Stomach smooth muscle (tissue), 2 donors: ENCODE data around the gene MN1.

ENCODE experiments used
- H3K27ac ChIP-seq: one replicate; pipeline ENCODE4 v1.7.0; 2013; ENCODE audit warnings: mild to moderate bottlenecking, low read length, inconsistent platforms
- H3K27me3 ChIP-seq, 2 donors: one replicate each; pipeline ENCODE4 v1.7.0; 2013; ENCODE audit warnings: low read length in 2 of 2; ENCODE audit not compliant: insufficient read depth in 2 of 2, control insufficient read depth in 1 of 2
- H3K36me3 ChIP-seq, 2 donors: one replicate each; pipeline ENCODE4 v1.7.0; 2013; ENCODE audit warnings: low read length in 2 of 2; ENCODE audit not compliant: control insufficient read depth in 2 of 2, insufficient read depth in 2 of 2
- H3K4me1 ChIP-seq: one replicate; pipeline ENCODE4 v1.7.0; 2013; ENCODE audit warnings: low read length; ENCODE audit not compliant: control insufficient read depth, insufficient read depth
- H3K4me3 ChIP-seq, 2 donors: one replicate each; pipeline ENCODE4 v1.7.0; 2013; ENCODE audit warnings: low read length in 2 of 2
- H3K9ac ChIP-seq, 2 donors: one replicate each; pipeline ENCODE4 v1.7.0; 2013; ENCODE audit warnings: low read length in 2 of 2, mild to moderate bottlenecking in 1 of 2
- H3K9me3 ChIP-seq, 2 donors: one replicate each; pipeline ENCODE4 v1.7.0; 2013; ENCODE audit warnings: low read length in 2 of 2; ENCODE audit not compliant: control insufficient read depth in 2 of 2
- donor health status: healthy.
- donor health status: Pancreatic carcinoma.

The MN1 gene

GRCh38 chr22:27755521-27756211 lies 45.9 kb downstream of the MN1 start:
- peaks cover 0 to 2% of the 10 kb centered on the region in 2 donors for H3K36me3 ChIP-seq
- H3K4me3 ChIP-seq = no peak overlapping the region
- no peak overlapping the region for H3K27ac ChIP-seq
- H3K27me3 ChIP-seq = no peaks in the 10 kb centered on the region
- peaks cover 32% of the 10 kb centered on the region for H3K4me1 ChIP-seq
- no peaks in the 10 kb centered on the region for H3K9me3 ChIP-seq
- H3K9ac ChIP-seq = no peak overlapping the region

DNA sequence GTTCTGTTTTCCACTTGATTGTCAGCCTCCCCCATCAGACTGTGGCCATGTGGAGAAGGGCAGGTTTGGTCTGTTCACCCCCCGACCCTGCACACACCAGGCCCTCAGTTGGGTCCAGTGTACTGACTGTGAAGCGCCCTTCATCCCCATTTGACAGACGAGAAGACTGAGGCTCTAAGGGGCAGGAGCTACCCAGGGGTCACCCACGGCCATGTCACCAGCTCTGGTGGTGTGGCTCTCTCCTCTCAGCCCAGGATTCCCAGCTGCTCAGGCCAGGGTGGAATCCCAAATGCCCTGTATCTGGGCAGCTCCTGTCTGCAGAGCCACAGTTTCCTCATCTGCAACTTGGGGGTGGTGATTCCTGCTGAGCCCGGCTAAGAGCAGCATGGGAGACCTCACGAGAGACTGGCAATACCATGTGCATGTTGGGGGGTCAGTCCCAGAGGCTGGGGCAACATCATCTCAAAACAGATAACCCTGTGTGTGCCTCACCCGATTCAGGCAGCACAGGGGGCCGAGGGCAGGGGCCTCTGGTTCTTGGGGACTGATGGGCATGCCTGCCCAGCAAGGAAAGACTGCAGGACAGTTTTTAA lies 46.6 kb downstream of the MN1 start:
- no peak overlapping the region for H3K4me3 ChIP-seq
- no peaks in the 10 kb centered on the region for H3K9me3 ChIP-seq
- H3K4me1 ChIP-seq = peaks cover 39% of the 10 kb centered on the region
- H3K9ac ChIP-seq = no peak overlapping the region
- no peaks in the 10 kb centered on the region for H3K27me3 ChIP-seq
- no peaks in the 10 kb centered on the region for H3K36me3 ChIP-seq
- no peak overlapping the region for H3K27ac ChIP-seq

GRCh38 chr22:27754247-27754887 lies 47.2 kb downstream of the MN1 start:
- Histone ChIP-seq H3K27me3 (no peaks in the 10 kb centered on the region), H3K9ac (no peak overlapping the region), H3K27ac (peak overlapping the region; percentile 37), H3K36me3 (no peaks in the 10 kb centered on the region), H3K4me1 (peaks cover 45% of the 10 kb centered on the region), H3K9me3 (no peaks in the 10 kb centered on the region), H3K4me3 (no peak overlapping the region)

- Histone ChIP-seq H3K4me3 (no peak overlapping the region), H3K27ac (peak overlapping the region; percentile 37), H3K27me3 (no peaks in the 10 kb centered on the region), H3K4me1 (peaks cover 53% of the 10 kb centered on the region), H3K9me3 (no peaks in the 10 kb centered on the region), H3K9ac (no peak overlapping the region), H3K36me3 (no peaks in the 10 kb centered on the region)
These were observed 48.8 kb downstream of the MN1 start for GRCh38 chr22:27752771-27753170.

DNA sequence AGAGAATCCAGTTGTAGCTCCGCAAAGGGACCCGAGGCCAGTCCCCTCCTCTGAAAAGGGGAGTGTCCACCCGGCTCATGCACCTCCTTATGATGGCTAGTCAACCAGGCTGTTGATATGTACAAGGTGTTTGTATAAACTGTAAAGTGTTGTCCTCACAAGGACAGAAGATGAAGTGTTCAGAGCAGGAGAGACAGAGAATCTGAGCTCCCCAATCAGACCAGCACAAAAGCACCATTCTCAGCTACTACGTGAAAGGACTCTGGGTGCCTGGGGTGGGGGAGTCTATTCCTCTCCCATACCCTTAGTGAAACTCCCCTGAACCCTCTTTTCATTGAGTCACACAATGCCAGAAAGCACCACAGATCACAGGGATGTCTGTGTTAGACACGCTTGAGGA lies 49.4 kb downstream of the MN1 start:
- peaks cover 53% of the 10 kb centered on the region for H3K4me1 ChIP-seq
- H3K9ac ChIP-seq = no peak overlapping the region
- no peaks in the 10 kb centered on the region for H3K9me3 ChIP-seq
- no peaks in the 10 kb centered on the region for H3K36me3 ChIP-seq
- no peaks in the 10 kb centered on the region for H3K27me3 ChIP-seq
- no peak overlapping the region for H3K27ac ChIP-seq
- no peak overlapping the region for H3K4me3 ChIP-seq

GRCh38 chr22:27751277-27752070 lies 50.1 kb downstream of the MN1 start:
- H3K9ac ChIP-seq = no peak overlapping the region
- H3K36me3 ChIP-seq = no peaks in the 10 kb centered on the region
- H3K9me3 ChIP-seq = no peaks in the 10 kb centered on the region
- no peaks in the 10 kb centered on the region for H3K27me3 ChIP-seq
- H3K4me1 ChIP-seq = peaks cover 53% of the 10 kb centered on the region
- peak overlapping the region; percentile 67 for H3K27ac ChIP-seq
- no peak overlapping the region for H3K4me3 ChIP-seq

- Histone ChIP-seq H3K4me3 (no peak overlapping the region), H3K27me3 (no peaks in the 10 kb centered on the region), H3K9me3 (no peaks in the 10 kb centered on the region), H3K36me3 (no peaks in the 10 kb centered on the region), H3K27ac (peak overlapping the region; percentile 67), H3K4me1 (peaks cover 53% of the 10 kb centered on the region), H3K9ac (peak overlapping the region in 1 of 2 donors; percentile 24)
These were observed 50.8 kb downstream of the MN1 start for GRCh38 chr22:27750584-27751265.

DNA sequence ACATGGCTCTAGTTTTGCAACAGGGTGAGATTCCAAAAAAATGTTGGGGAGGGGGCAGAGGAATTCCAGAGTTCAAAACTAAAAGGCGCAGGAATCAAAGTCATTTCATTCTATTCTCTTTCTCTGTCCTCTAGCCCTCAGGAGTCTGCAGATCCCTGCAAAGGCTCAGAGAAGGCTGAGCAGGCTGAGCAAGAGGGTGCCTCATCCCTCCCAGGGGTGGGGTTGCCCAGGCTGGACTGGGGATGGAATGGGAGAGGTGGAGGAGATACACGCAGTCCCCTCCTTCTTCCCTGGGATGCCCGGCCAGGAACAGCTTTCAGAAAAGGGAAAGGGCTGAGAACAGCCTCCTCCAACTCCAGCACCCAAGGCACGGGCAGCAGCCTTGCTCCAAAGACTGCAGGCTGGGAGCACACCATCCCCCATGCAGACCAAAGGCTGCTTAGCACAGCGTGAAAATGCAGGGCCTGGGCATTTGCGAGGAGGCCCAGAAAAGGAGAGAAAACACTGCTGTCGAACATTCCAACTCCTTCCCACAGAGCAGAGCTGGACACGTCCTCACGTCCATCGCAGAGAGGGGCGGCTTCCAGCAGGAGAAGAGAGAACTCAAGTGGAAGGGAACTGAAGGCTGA lies 51.8 kb downstream of the MN1 start:
- peak overlapping the region; percentile 67 for H3K27ac ChIP-seq
- peak overlapping the region in 1 of 2 donors; percentile 47 for H3K9ac ChIP-seq
- H3K4me1 ChIP-seq = peaks cover 52% of the 10 kb centered on the region
- peak overlapping the region in 1 of 2 donors; percentile 35 for H3K4me3 ChIP-seq
- no peaks in the 10 kb centered on the region for H3K27me3 ChIP-seq
- no peaks in the 10 kb centered on the region for H3K36me3 ChIP-seq
- H3K9me3 ChIP-seq = no peaks in the 10 kb centered on the region

DNA sequence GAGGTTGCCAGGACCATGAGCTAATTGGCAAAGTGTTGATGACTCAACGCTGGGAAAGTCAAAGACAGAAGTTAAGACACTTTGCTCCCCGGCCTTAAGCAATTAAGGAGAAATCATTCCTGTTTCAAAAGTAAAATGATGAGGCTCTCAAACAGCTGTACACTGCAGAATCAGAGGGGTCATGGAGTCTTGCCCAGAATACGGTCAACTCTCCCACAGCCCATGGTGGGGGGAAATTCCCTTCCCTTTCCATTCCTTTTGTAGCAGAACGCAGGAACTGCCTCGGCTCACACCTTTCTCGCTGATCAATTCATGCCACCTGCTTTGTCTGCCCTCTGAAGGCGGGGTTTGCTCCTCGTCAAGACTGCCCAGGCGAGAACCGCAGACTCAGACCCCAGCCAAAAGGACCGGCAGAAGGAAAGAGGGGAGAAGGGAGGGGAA lies 52.8 kb downstream of the MN1 start:
- H3K36me3 ChIP-seq = no peaks in the 10 kb centered on the region
- H3K9me3 ChIP-seq = no peaks in the 10 kb centered on the region
- H3K4me1 ChIP-seq = peaks cover 47% of the 10 kb centered on the region
- no peaks in the 10 kb centered on the region for H3K27me3 ChIP-seq
- H3K4me3 ChIP-seq = peak overlapping the region; percentile 7 to 54
- H3K27ac ChIP-seq = peak overlapping the region; percentile 67
- peak overlapping the region; percentile 46 to 47 for H3K9ac ChIP-seq

GRCh38 chr22:27748349-27748748 lies 53.2 kb downstream of the MN1 start:
- H3K36me3 ChIP-seq = no peaks in the 10 kb centered on the region
- H3K27ac ChIP-seq = no peak overlapping the region
- H3K4me1 ChIP-seq = peaks cover 42% of the 10 kb centered on the region
- H3K9ac ChIP-seq = no peak overlapping the region
- no peaks in the 10 kb centered on the region for H3K27me3 ChIP-seq
- no peak overlapping the region for H3K4me3 ChIP-seq
- no peaks in the 10 kb centered on the region for H3K9me3 ChIP-seq
